Measurements from ENCODE around the gene ARIH2. TPM values are rescaled to one million over a fixed set of nuclear protein-coding genes. Genes with fewer than 3 reads are reported as not detected.

ARIH2 gene
- polyA plus RNA-seq, 1 donor from 2014 or later, result 153 TPM

GRCh38 chr3:49001155-49001554 is 82.5 kb downstream of the ARIH2 start:
- Histone ChIP-seq H3K27ac (ENCODE audit: low read length) (no peak overlapping the region), H3K9me3 (ENCODE audit: low read length) (no peaks in the 10 kb centered on the region), H3F3A (ENCODE audit: insufficient read depth, low read length, poor library complexity, severe bottlenecking) (no peaks in the 10 kb centered on the region), H3K4me3 (ENCODE audit: low read length) (no peak overlapping the region), H3K36me3 (ENCODE audit: insufficient read depth, low read length) (no peaks in the 10 kb centered on the region), H3K9ac (ENCODE audit: low read length) (no peak overlapping the region), H3K4me2 (ENCODE audit: low read length) (no peak overlapping the region), H4K20me1 (ENCODE audit: insufficient read depth) (no peaks in the 10 kb centered on the region), H2AFZ (ENCODE audit: low read depth, low read length) (no peak overlapping the region), H3K79me2 (replicated peaks; ENCODE audit: insufficient read depth, low read length) (no peaks in the 10 kb centered on the region), H3K9me2 (ENCODE audit: insufficient read depth, low read length) (no peaks in the 10 kb centered on the region), H3K27me3 (ENCODE audit: insufficient read depth, low read depth, low read length) (no peaks in the 10 kb centered on the region)
- TF ChIP-seq CTCF (IDR thresholded peaks at IDR 0.05; ENCODE audit: poor library complexity, severe bottlenecking) (no peak), TAF1 (IDR thresholded peaks at IDR 0.05; ENCODE audit: low read depth) (no peak), REST (IDR thresholded peaks at IDR 0.05; ENCODE audit: borderline replicate concordance) (no peak), RAD21 (conservative IDR thresholded peaks at IDR 0.05) (no peak), SMC3 (conservative IDR thresholded peaks at IDR 0.05; ENCODE audit: poor library complexity) (no peak), EP300 (conservative IDR thresholded peaks at IDR 0.05; ENCODE audit: poor library complexity, severe bottlenecking) (no peak), EZH2 (IDR thresholded peaks at IDR 0.05; ENCODE audit: borderline replicate concordance, insufficient read depth, low read length, poor library complexity, severe bottlenecking) (no peak), POLR2AphosphoS5 (IDR thresholded peaks at IDR 0.05) (no peak), MXI1 (conservative IDR thresholded peaks at IDR 0.05; ENCODE audit: poor library complexity, severe bottlenecking) (no peak)

- TF ChIP-seq RAD21 (conservative IDR thresholded peaks at IDR 0.05), result no peak
- TF ChIP-seq POLR2AphosphoS5 (IDR thresholded peaks at IDR 0.05), result no peak
- no peak for TF ChIP-seq CTCF (IDR thresholded peaks at IDR 0.05; ENCODE audit: poor library complexity, severe bottlenecking)
- Histone ChIP-seq H3F3A (ENCODE audit: insufficient read depth, low read length, poor library complexity, severe bottlenecking) (no peaks in the 10 kb centered on the region), H2AFZ (ENCODE audit: low read depth, low read length) (no peak overlapping the region), H3K9ac (ENCODE audit: low read length) (no peak overlapping the region), H3K27ac (ENCODE audit: low read length) (no peak overlapping the region), H3K9me3 (ENCODE audit: low read length) (no peaks in the 10 kb centered on the region), H3K4me3 (ENCODE audit: low read length) (no peak overlapping the region), H3K9me2 (ENCODE audit: insufficient read depth, low read length) (no peaks in the 10 kb centered on the region), H3K27me3 (ENCODE audit: insufficient read depth, low read depth, low read length) (no peaks in the 10 kb centered on the region), H3K79me2 (replicated peaks; ENCODE audit: insufficient read depth, low read length) (peaks cover 21% of the 10 kb centered on the region), H4K20me1 (ENCODE audit: insufficient read depth) (peaks cover 4% of the 10 kb centered on the region), H3K4me2 (ENCODE audit: low read length) (no peak overlapping the region), H3K36me3 (ENCODE audit: insufficient read depth, low read length) (no peaks in the 10 kb centered on the region)
These were observed 86.0 kb downstream of the ARIH2 start for GRCh38 chr3:49004352-49005302.
